ENCODE data around the gene IZUMO4.
"Not testable (repeated sequence)": the region's sequence is repeated elsewhere in the genome, so short reads cannot be mapped to it uniquely, and the experiment has no call there.

Gene IZUMO4

DNA sequence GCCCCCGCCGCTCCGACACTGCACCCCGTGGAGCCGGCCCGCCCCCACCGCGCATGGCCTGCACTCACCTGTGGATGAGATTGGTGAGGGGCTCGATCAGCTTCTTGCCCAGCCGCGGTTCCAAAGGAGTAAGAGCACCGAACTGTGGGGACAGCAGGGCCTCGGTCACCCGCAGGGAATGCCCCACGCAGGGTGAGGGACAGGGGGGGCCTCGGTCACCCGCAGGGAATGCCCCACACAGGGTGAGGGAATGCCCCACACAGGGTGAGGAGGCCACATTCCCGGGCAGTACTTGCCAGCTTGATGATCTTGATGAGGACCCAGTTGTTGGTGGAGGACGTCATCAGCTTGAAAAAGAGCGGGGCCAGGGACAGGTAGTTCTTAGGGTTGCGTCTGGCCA lies 32.3 kb downstream of the IZUMO4 start:
- DNase-seq, result no peak

DNA sequence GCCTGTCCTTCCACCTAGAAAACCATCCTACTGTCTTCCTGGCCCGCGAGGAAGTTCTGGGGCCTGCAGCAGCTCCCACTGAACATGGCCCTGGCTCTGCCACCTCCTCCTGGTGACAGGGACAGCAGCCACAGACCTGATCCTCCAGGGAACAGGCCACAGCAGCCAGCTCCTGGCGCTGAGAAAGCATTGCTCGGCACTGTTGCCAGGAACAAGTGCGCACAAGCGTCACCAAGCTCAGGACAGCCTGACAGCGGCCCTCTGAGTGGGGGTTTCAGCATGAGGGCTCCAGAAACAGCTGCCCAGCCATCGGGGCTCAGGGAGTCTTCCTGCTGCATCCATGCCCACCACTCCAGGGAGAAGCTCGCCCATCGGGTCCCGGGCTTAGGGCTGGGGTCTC lies 32.8 kb downstream of the IZUMO4 start:
- DNase-seq, result no peak

DNA sequence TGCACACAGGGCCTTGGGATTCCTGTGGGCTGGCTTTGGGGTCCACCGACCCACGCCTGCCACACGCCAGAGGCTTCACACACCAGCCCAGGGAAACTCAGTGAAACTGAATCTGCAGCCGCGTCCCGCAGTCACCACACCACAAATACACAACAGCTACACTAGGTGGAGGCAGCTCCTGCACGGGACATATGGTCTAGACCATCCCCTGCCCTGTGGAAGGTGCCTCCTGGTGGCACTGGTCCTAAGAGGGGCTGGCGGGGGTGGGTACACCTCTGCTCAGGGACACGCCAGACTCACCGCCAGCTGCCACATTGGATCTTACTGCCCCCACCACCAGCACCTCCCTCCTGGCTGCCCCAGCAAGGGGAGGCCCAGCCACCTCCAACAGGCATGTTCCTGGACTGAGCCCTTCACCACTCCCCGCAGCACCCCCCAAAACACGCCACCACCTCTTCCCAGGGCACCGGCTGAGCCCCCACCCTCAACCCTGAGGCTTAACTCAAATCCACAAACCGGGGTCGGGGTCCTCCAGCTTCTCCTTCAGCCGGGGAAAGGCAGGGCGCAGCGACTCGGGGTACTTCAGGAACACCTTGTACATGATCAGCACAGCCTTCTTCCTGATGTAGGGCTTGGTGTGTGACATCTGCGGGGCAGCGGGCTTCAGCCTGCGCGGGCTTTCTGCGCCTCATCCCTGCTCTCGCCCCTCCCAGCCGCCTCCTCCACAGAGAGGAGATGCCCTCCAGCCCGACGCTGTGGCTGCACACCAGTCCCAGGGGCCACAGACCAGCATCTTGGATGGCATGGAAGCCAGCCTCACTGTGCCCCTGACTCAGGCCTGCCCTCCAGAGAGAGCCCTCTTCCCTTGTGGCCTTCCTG lies 33.4 kb downstream of the IZUMO4 start:
- no peak for DNase-seq

DNA sequence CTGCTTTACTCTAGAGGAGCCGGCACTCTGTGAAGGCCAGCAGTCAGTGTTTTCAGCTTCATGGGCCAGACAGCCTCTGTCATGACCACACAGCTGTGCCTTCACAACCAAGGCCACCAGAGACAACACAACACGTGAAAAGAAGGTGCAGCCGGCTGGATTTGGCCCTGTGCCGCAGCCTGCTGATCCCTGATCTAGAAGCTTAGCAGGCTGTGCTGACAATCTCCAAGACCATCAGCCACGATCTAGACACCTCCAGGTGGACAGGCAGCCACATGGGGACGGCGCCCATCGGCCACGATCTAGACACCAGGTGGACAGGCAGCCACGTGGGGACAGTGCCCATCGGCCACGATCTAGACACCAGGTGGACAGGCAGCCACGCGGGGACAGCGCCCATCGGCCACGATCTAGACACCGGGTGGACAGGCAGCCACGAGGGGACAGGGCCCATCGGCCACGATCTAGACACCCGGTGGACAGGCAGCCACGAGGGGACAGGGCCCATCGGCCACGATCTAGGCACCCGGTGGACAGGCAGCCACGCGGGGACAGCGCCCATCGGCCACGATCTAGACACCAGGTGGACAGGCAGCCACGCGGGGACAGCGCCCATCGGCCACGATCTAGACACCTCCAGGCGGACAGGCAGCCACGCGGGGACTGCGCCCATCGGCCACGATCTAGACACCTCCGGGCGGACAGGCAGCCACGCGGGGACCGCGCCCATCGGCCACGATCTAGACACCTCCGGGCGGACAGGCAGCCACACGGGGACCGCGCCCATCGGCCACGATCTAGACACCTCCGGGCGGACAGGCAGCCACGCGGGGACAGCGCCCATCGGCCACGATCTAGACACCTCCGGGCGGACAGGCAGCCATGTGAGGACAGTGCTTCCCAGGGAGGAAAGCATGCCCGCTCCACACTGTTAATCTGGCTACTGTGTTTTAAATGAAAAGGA lies 34.6 kb downstream of the IZUMO4 start:
- not testable (repeated sequence) for DNase-seq

DNA sequence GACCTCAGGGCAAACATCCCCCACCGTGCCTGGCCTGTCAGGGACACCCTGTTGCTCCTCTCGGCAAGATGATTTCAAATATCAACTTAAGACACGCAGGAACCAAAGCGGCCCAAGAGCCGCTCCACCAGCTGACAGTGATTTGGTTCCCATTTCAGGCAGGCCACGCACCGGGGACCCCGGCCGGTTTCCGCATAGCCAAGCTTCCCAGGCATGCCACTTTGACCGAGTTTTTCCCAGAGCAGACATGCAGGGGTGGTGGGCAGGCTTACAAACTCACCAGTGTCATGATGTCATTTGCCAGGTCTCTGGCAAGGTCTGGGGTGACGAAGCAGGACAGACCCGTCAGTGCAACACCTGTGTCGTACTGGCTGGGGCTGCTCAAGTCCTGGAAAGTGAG lies 35.5 kb downstream of the IZUMO4 start:
- DNase-seq, result no peak

DNA sequence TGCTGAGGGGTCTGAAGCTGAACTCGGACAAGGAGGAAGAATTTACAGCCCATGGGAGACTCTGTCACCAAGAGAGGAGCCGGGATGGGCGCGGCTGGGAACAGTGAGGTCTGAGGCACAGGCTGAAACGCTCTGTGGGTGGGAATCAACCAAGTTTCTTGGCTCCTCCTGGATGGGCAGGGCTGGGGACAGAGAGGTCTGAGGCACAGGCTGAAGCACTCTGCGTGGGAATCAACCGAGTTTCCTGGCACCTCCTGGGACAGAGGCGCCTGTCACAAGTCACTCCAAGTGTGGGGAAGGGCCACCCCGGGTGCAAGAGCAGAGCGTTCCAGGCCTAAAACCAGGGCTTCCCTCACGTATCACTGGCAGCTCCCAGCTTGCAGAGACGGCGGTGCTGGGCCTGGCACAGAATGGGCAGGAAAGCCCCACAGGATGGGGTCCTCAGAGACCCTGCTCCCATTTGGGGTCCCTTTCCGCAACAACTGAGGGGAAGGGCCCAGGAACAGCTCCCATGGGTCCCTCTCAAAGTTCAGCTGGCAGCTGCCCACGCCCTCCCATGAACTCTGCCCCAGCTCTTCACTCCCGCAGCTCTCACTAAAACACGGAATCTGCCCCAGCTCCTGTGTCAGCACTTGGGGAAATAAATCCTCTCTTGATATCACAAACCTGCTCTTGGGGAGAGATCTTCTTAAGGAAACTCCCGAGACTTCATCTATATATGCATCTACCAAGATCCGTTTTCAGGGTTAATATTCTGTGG lies 36.2 kb downstream of the IZUMO4 start:
- DNase-seq, result no peak

DNA sequence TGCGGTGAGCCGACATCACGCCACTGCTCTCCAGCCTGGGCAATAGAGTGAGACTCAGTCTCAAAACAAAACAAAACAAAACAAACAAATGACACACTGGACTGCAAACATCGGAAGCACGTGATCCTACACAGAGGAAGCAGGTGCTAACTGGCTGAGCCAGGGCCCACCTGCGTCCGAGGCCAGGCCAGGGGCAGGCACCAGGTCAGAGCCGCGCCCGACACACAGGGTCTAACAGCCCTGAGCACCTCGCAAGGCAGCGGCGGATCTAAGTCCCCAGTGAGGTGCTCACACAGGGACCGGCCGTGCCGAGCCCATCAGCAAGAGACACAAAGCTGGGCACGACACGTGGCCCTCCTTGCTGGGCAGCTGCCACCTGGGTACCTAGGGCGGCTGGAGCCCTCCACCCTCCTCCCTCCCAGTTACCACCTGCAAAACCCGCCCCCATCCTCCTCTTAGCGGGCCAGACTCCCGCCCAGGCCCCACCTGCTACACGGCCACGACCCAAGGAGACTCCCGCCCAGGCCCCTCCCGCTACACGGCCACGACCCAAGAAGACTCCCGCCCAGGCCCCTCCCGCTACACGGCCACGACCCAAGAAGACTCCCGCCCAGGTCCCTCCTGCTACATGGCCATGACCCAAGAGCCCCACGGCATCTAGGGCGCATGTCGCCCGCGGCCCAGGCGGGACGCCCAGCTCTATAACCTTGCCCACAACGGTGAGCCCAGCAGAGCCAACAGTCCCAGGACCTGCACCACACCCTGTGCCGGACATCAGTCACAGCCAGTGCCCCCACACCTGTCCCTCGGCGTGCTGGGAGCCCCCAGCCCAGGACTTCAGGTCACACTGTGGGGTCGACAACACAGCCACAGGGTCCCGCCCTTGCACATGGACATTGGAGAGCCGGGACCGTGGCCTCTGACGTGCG lies 39.0 kb downstream of the IZUMO4 start:
- DNase-seq, result no peak

DNA sequence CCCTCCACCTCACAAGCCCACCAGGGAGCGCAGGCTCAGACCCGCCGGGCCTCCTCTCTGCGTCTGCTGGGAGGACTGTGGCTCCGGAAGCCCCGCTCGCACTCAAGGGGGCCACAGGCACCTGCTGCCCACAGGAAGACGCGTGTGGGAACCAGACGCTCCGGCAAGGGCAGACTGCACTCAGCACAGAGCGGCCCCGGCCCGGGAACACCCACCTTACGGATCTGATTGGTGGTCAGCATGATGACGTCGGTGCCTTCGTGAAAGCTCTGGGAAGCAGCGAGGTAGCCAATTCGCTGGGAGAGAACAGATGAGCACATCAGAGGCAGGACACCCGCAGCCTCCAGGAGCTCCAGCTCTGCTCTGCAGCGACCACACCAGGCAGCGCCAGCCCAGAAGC lies 40.1 kb downstream of the IZUMO4 start:
- DNase-seq, result no peak

DNA sequence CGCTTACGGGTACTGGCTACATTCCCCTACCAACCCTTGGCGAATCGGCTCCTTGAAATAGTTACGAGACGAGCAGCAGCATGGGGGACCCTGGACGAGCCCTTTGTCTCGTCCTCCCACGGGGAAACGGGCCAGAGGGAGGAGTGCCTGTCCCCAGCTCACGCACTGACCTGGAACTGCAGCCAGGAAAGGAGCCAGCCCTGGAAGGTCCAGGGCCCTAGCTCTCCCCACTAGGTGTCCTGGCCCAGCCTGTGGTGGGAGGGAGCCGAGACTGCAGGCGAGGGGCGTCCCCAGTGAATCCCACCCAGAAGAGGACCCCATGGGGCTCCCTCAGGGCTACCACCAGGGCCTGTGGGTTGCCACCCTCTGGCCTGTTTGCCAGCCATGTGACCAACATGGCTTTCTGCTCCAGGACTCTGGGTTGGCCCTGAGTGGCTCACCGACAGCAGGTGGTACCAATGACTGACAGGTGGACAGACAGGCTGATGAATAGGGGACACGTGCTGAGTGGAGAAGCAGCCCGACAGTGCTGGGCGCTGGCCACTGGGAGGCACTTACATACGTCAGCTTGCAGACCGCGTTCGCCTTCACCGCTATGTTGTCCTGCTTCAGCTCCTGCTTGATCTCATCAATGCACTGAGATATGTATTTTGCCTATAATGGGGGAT lies 41.5 kb downstream of the IZUMO4 start:
- no peak for DNase-seq

DNA sequence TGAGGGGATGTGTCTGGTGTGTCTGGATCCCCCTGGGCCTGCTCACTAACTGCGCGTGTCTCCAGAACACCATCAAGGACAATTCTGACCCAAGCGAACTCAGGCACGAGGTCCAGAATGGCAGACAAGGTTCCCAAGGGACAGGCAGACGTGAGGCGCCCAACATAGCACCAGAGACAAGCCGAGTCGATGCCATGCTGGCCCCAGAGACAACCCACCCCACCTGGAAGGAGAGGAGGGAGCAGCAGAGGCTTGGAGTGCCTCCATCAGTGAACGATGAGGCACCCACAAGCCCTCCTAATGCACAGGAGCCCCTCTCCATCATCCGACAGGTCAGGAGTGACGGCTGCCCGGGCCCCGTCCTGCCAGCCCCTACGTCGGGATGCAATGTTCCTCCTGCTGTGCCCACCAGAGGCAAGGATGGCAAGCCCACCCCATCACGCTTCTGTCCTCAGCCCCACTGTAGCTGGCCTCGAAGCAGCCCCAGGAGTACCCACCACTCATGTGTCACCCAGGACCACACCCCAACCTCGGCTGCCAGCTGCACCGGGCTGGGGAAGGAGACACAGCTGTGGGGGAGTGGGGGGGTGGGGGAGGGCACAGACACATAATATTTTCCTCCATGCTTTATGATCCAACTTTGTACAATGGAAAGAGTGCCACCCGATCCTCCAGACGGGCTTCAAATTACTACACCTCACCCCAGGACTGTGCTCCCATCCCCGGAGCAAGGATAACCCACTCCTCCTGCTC lies 42.8 kb downstream of the IZUMO4 start:
- DNase-seq, result no peak

DNA sequence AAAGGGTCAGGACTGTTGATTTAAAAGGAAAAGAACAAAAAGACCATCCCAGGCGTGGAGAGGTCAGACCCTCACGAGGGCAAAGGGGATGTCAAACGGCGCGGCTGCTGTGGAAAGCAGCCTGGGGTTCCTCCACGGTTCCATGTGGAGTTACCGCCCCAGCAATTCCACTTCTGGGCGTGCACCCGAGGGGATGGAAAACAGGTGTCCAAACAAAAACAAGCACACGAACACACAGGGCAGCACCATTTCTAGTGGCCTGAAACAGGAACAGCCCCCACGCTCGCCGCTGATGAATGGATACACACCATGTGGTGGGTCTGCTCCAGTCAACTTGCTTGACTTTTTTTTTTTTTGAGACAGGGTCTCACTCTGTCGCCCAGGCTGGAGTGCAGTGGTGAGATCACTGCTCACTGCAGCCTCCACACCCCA lies 43.4 kb downstream of the IZUMO4 start:
- no peak for DNase-seq

DNA sequence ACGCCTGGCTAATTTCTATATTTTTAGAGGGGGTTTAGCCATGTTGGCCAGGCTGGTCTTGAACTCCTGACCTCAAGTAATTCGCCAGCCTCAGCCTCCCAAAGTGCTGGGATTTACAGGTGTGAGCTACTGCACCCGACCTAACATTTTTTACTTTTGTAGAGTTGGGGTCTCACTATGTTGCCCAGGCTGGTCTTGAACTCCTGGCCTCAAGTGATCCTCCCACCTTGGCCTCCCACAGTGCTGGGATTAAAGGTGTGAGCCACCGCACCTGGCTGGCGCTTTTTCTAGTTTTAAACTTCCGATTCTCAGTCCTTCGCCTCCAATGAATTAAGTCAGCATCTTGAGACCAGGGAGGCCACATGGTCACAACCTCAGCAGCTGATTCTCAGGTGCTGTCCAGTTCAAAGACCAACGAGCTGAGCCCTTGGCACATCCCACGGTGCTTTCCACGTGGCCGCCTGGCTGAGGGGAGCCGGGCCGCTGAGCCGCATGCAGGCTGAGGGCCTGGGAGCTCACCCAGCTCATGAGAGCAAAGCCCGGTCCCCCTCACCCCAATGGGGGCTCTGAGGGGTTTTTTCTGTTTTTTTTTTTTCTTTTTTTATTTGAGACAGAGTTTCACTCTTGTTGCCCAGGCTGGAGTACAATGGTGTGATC lies 45.6 kb downstream of the IZUMO4 start:
- DNase-seq, result no peak

DNA sequence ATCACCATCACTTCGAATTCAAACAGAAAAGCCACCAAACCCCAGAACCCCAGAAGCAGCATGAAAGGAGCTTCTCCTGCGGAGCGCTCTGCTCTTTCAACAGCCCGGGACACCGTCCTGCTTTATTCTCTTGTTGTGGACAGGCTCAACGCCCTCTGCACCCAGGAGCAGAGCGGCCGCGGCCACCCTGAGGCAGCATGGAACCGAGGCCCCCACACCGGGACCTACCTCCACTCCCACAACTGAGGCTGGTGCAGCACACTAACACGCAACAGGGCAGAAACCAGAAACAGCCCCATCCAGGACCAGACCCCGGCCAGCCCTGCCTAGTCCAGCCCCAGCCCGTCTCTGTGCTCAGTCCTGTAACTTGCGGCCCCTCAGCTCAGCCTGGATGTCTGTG lies 47.5 kb downstream of the IZUMO4 start:
- no peak for DNase-seq

DNA sequence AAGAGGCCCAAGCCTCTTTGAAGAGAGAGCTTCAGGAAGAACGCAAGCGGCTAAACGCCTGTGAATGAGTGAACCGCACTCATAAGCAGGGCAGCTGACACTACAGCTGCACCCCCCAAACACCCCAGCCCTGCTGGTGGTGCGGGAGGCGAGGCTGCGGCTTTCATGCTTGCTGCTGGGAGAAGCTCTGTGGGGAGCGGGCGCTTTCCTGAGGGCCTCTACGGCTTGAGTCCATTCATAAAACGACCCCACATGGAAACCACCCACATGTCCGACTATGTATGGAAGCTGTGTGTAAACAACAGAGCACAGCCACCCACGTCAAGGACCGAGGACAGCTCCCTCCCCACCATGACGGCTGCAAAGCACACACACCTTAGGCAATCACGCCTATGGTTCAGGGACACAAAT lies 49.1 kb downstream of the IZUMO4 start:
- no peak for DNase-seq

DNA sequence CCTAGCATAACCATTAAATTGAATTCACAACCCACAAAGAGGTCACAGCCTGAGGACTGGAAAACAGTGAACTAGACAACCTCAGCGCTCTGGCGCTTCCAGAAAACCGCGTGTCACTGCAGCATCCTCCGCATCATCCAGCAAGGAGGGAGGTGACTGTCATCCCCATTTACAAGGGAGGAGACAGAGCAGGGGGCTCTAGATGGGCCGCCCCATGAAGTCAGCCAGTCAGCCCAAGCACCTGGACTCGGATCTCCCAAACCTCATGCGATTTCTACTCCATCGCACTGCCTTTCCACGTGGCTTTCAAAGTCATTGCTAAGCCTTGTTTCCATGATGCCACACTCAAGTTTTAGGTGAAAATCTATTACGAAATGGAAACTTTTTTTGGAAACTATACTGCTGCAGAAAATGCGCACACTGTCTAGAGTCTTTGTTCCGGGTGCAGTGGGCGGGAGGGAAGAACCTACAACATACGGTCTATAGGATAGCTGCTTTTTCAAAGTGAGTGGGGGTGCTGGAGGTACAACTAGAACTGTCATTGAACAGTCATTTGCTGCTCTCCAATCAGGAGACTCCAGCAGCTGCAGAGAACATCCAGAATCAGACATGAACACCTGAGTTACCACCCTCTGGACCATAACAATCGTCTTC lies 51.9 kb downstream of the IZUMO4 start:
- DNase-seq, result no peak
